GM18520 (cell line): Measurements from ENCODE around the gene CDKN2B-AS1.

Experiments used
- ATAC-seq: cut with Tn5 transposase; IDR thresholded peaks from one replicate; pipeline ENCODE4 v1.9.1; 2021; ENCODE audit not compliant: unreplicated experiment

CDKN2B-AS1 gene

GRCh38 chr9:22005702-22006606 lies 11.4 kb downstream of the CDKN2B-AS1 start:
- no peak for ATAC-seq

GRCh38 chr9:22008384-22008716 lies 13.8 kb downstream of the CDKN2B-AS1 start:
- no peak for ATAC-seq

- ATAC-seq = peak; percentile 76
Observed at GRCh38 chr9:22008717-22009505, 14.3 kb downstream of the CDKN2B-AS1 start, which contains the start of gene CDKN2B. CDKN2B (minus strand) TSS chr9:22009305; CDS start chr9:22008953, 352 bp downstream.

GRCh38 chr9:22009506-22009867 lies 14.9 kb downstream of the CDKN2B-AS1 start:
- peak; percentile 15 for ATAC-seq

GRCh38 chr9:22010866-22011625 lies 16.5 kb downstream of the CDKN2B-AS1 start:
- no peak for ATAC-seq

GRCh38 chr9:22022396-22022795 lies 27.8 kb downstream of the CDKN2B-AS1 start:
- no peak for ATAC-seq

GRCh38 chr9:22026696-22027095 lies 32.1 kb downstream of the CDKN2B-AS1 start:
- no peak for ATAC-seq

- ATAC-seq = no peak
Observed at GRCh38 chr9:22028394-22028793, 33.8 kb downstream of the CDKN2B-AS1 start.

- ATAC-seq = no peak
Observed at GRCh38 chr9:22029231-22029630, 34.6 kb downstream of the CDKN2B-AS1 start.

- ATAC-seq = no peak
Observed at GRCh38 chr9:22030101-22030598, 35.6 kb downstream of the CDKN2B-AS1 start.

GRCh38 chr9:22031655-22032411 lies 37.2 kb downstream of the CDKN2B-AS1 start:
- ATAC-seq = no peak

- no peak for ATAC-seq
Observed at GRCh38 chr9:22033012-22033630, 38.5 kb downstream of the CDKN2B-AS1 start.

- no peak for ATAC-seq
Observed at GRCh38 chr9:22035591-22036011, 41.0 kb downstream of the CDKN2B-AS1 start.

GRCh38 chr9:22036866-22037626 lies 42.5 kb downstream of the CDKN2B-AS1 start:
- no peak for ATAC-seq

GRCh38 chr9:22037954-22038690 lies 43.5 kb downstream of the CDKN2B-AS1 start:
- no peak for ATAC-seq

- no peak for ATAC-seq
Observed at GRCh38 chr9:22039258-22039657, 44.7 kb downstream of the CDKN2B-AS1 start.

GRCh38 chr9:22040760-22041159 lies 46.2 kb downstream of the CDKN2B-AS1 start:
- ATAC-seq = no peak

- no peak for ATAC-seq
Observed at GRCh38 chr9:22041344-22041743, 46.8 kb downstream of the CDKN2B-AS1 start.
